Measurements from ENCODE around the gene CELSR2.

CELSR2 gene

GRCh38 chr1:109252893-109253802 is 3.8 kb downstream of the CELSR2 start:
- no peak for DNase-seq

- DNase-seq, result no peak
These were observed 4.7 kb downstream of the CELSR2 start for GRCh38 chr1:109253803-109254620.

- no peak for DNase-seq
These were observed 5.3 kb downstream of the CELSR2 start for GRCh38 chr1:109254621-109255096.

DNA sequence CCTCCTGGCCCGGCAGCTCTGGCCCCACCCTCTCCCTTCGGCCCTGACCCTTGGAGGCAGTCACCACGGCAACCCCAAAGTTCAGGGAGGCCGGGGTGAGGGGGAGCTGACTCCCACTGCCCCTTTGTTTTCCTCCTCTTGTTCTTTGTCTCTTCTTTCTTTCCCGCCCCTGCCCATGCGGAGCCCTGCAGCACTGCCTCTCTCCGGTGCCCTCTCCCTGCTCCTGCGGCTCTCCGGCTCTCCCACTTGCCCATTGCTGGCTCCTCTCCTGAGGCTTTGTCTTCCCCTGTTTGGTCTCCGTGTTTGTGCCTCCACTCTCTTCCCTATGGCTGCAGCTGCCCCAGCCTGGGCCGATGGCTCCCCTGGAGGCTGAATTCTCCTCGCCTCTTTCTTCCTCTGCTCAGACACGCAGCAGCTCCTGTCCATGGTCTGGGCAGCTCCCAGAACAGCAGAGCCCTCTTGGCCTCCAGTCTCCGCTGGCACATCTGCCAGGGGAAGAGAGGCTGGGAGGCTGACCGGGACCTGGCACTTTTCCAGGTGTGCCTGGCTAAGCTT is 5.8 kb downstream of the CELSR2 start:
- DNase-seq, result no peak

DNA sequence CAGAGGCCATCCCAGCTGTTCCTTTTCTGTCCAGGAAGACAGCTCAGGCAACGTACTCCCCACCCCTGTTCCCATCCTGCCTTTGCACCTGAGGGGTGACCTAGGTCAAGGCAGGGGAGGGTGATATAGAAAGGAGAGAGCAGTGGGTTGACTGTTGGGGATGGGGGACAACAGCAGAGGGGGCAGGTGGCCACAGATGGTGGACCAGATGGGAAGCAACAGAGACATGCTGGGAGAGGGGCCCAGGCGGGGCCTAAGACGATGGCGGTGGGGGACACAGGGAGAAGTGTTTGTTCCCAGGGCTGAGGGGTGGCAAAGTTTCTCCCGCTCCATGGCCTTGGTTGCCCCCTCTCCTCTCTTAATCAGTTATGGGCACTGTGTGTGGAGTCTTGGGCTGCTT is 6.3 kb downstream of the CELSR2 start:
- DNase-seq, result no peak

- DNase-seq, result no peak
These were observed 6.7 kb downstream of the CELSR2 start for GRCh38 chr1:109256085-109256484.

DNA sequence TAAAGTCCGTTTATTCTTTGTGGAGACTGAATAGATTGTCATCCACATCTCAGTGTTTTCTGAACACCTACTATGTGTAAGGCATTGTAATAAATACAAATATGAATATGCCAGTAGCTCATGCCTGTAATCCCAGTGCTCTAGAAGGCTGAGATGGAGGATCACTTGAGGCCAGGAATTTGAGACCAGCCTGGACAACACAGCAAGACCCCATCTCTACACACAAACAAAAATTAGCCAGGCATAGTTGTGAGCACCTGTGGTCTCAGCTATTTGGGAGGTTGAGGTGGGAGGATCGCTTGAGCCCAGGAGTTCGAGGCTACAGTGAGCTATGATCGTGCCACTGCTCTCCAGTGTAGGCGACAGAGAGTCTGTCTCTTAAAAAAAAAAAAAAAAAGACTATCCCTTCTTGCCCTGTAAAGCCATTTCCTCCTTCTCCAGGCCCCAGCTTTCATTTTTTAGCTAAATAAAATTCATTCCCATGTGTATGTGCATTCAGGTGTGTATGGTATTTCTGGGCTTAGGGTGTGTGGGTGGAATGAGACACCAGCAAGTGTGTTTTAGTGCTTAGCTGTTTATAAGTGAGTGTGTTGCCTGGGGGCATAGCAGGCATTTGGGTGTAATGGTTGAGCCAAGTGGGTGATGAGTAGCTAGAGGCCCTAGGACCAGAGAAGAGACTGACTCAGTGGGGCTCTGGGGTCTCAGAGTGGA is 7.8 kb downstream of the CELSR2 start:
- DNase-seq, result no peak

- no peak for DNase-seq
These were observed 8.5 kb downstream of the CELSR2 start for GRCh38 chr1:109257682-109258421.

GRCh38 chr1:109258481-109259466 is 9.4 kb downstream of the CELSR2 start:
- DNase-seq, result no peak

- no peak for DNase-seq
These were observed 10.6 kb downstream of the CELSR2 start for GRCh38 chr1:109259674-109260557.

GRCh38 chr1:109261006-109261405 is 11.7 kb downstream of the CELSR2 start:
- DNase-seq, result no peak

DNA sequence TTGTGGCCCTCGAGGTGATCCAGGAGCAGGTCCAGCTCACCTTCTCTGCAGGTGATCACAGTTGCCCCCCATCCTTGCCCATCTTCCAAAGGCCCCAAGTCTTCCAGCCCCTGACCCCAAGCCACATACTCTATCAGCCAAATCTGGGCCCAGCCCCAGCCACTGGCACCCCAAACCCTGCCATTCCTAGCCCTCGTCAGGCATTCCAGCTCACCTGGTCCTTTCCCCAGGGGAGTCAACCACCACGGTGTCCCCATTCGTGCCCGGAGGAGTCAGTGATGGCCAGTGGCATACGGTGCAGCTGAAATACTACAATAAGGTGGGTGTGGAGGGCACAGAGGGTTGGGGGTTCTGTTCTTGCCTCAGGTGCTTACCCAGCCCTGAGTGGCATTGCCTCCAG is 12.2 kb downstream of the CELSR2 start:
- no peak for DNase-seq

DNA sequence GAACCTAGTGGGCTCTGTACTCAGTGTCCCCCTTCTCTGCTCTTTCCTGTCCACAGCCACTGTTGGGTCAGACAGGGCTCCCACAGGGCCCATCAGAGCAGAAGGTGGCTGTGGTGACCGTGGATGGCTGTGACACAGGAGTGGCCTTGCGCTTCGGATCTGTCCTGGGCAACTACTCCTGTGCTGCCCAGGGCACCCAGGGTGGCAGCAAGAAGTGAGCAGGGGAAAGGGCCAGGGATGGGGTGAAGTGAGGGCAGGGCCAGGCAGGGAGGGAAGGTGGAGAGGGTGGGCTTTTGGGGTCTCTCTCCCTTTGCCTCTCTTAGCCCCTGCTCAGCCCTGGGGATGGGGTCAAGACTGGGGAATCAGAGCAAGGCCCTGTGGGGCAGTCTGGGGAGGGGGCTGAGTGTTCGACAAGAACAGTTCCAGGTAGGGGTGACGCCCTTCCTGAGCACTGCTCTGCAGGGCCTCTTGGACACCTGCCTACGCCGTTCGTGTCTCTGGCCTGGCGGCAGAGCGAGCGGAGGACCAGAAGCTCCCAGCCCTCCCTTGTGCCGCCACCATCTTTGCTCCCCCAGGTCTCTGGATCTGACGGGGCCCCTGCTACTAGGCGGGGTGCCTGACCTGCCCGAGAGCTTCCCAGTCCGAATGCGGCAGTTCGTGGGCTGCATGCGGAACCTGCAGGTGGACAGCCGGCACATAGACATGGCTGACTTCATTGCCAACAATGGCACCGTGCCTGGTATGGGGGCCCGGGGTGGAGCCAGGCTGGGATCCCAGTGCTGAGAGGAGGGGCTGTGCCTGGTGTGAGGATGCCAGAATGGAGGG is 13.1 kb downstream of the CELSR2 start:
- DNase-seq, result no peak

DNA sequence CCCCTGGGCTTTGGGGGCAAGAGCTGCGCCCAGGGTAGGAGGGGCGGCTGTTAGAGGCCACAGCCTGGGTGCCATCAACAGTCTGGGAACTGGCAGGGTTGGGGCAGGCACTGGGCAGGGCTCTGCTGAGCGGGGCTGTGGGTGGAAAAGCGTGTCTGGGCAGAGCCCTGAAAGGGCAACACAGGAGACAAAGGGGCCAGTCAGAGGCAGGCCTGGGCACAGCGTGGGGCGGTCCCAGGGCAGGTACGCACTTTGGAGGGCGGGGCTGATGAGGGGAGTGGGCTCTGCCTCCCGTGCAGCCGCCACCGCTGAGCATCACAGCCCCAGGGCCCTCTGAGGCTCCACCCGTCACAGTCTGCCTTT is 13.9 kb downstream of the CELSR2 start:
- DNase-seq, result no peak

GRCh38 chr1:109263597-109264378 is 14.4 kb downstream of the CELSR2 start:
- DNase-seq, result no peak

- DNase-seq, result no peak
These were observed 15.0 kb downstream of the CELSR2 start for GRCh38 chr1:109264379-109264755.

GRCh38 chr1:109265016-109265415 is 15.7 kb downstream of the CELSR2 start:
- no peak for DNase-seq

- DNase-seq, result no peak
These were observed 16.5 kb downstream of the CELSR2 start for GRCh38 chr1:109265741-109266330.

Measured in DMS79 (cell line).